GM19351 (cell line): ENCODE data around the gene ZNF672.
A peak's percentile ranks its signal among the peaks of the same experiment; 100 is the strongest.
"Not testable (repeated sequence)": the region's sequence is repeated elsewhere in the genome, so short reads cannot be mapped to it uniquely, and the experiment has no call there.

Experiments
- ATAC-seq: cut with Tn5 transposase; IDR thresholded peaks from one replicate; pipeline ENCODE4 v1.9.1; 2021; ENCODE audit warnings: mild to moderate bottlenecking, moderate library complexity; ENCODE audit not compliant: unreplicated experiment

ZNF672 gene

DNA sequence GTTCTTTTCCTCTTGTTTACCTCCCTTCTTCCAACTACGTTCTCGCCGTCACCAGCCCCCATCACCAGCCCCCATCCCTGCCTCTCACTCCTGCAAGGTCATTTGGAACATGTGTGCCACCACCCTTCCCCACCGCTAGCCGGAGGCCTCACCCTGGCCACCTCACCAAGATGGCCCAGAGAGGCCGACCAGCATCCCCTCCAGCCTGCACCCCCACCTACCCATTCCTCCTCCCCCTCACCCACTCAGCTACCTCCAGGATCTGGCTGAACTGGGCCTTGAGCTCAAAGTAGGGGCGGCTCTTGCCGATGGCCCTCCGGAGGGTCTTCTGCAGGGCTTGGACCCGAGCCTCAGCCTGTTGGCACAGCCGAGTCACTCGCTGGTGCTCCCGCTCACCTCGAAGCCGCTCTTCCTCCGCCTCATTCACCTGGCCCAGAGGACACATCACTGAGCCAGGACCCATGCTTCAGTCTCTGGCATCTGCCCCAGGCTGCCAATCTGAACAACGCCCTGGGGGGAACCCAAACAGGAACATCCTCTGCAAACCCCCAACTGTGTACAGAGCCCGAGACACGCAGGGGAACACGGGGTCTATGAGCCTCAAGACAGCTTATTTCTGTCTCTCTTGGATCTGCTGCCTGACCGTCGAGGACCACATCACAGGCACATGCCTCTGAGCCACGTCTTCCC is 25.1 kb upstream of the ZNF672 start:
- no peak for ATAC-seq

- ATAC-seq, result no peak
Observed at GRCh38 chr1:248813546-248813945, 24.5 kb upstream of the ZNF672 start.

- ATAC-seq, result no peak
Observed at GRCh38 chr1:248814351-248814750, 23.7 kb upstream of the ZNF672 start.

DNA sequence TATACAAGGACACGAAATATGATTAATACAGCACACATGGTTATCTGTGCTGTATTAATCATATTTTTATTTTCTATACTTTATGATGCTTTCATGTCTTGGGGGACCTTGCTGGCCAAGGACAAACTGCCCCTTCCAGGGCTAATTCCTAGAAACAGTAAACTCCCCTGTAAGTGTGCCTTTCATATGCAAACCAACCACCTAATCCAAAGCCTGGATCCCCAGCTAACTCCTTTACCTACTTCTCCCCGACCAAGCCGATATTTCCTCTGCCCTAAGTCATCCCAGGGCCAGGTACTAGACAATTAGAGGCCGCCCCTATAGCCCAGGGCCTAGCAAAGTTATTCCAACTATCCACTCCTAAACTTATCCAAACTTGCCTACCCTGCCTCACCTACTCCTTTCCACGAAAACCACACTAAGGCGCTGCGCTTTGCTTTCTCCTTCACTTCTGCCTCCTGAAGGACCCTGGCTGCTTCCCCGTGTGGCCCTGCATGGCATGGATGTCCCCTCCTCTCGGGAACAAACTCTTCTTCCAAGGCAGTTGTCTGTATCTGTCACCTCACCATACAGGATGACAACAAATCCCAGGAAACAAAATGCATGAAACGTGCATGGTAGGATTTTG is 22.5 kb upstream of the ZNF672 start:
- ATAC-seq, result no peak

GRCh38 chr1:248816042-248816851 is 21.8 kb upstream of the ZNF672 start:
- no peak for ATAC-seq

- ATAC-seq, result no peak
Observed at GRCh38 chr1:248817065-248817464, 21.0 kb upstream of the ZNF672 start.

GRCh38 chr1:248818505-248819374 is 19.3 kb upstream of the ZNF672 start:
- peak; percentile 36 for ATAC-seq

DNA sequence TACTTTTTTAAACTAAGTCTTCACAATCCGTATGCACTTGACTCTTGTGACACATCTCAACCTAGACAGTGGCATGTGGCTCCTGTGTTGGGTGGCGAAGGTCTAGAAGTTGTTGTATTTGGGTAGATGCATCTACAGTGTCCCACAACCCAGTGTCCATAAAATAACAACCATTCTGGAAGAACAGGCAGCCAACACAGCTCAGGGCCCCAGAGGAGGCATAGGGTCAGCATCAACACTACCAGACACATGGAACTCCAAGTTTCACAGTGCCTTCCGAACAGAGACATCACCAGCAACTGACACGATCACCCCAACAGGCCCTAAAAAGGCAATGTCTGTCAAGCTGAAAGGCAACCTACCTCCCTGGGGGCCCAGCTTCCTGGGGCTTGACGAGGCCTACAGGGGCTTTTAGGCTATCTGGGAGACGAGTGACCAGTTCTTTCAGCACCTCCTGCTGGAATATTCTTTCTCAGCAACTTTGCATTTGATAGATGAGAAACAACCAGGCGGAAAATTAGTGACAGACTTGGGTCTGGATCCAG is 17.9 kb upstream of the ZNF672 start:
- ATAC-seq, result no peak

DNA sequence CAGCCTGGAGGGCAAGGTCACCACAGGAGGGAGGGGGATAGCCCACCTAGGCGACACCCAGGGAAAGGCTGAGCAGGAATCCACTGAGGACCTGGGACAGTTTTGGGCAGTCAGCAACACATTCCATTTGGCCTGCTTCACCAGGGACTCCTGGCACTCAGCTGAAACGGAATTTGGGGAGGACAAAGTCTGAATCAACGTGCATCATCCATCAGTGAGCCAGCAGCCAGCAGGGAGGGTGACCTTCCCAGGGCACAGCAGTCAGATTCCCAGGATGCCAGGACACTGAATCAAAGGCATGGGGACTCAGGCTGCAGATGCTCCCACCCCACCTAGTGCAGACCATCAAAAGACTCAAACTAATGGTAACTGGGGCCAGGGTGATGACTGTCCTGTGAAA is 16.9 kb upstream of the ZNF672 start:
- no peak for ATAC-seq

GRCh38 chr1:248821641-248822040 is 16.4 kb upstream of the ZNF672 start:
- no peak for ATAC-seq

GRCh38 chr1:248822148-248823032 is 15.6 kb upstream of the ZNF672 start:
- peak; percentile 46 for ATAC-seq

DNA sequence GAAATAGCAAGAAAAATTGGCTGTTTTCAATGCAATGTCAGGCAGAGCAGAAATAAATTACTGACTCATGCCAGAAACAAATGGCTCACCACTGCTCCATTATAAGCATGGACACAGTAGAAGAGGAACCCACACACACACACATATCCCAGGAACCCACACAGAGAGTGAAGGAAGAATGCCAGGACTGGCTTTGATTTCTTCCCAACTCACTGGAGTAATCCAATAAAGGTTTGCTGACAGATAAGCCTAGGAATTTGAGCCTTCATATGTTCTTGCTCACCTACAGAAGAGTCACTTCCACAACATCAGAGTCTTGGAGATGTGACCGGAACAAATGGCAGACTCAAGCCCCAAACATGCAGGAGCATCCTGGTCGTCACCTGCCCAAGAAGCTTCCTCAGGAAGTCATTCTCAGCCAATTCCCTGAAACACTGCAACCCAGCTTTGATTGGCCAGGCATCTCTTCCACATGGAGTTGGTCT is 14.5 kb upstream of the ZNF672 start:
- no peak for ATAC-seq

- no peak for ATAC-seq
Observed at GRCh38 chr1:248824301-248824700, 13.7 kb upstream of the ZNF672 start.

DNA sequence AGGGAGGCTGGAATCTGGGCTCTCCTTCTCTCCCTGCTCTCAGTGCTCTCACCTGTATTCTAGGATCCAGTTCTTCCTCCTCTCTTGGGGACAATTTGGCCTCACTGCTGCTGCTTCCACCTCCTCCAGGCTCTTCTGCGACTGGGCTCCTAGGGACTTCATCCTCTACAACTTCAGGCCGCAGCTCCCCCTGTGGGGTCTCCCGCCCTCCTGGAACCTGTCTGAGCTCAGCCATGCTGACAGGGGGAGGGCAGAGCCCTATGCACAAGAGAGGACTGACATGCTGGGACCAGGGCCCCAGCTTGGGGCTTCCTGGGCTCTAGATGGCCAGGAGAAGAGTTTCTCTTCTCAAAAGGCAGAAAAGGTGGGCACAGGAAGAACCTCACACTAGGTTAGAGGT is 13.3 kb upstream of the ZNF672 start:
- ATAC-seq, result no peak

GRCh38 chr1:248825136-248825535 is 12.9 kb upstream of the ZNF672 start:
- ATAC-seq, result no peak

DNA sequence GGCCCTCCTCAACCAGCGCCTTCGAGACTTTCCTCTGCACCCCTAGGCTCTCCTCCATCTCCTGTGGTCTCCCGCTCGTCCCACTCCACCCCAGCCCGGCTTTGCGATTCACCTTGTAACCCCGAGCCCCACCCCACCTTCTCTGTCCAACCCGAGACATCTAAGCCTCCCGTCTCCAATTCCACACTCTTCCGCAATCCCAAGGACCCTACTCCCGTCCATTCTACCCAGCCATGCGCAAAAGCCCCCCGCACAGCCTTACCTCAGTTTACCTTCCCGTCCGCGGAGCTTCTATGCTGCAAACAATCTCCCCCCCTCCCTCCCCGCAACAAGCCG is 12.5 kb upstream of the ZNF672 start:
- ATAC-seq, result peak; percentile 1

- peak; percentile 78 for ATAC-seq
Observed at GRCh38 chr1:248825909-248826760, 11.9 kb upstream of the ZNF672 start, which contains the start of gene SH3BP5L. Gene SH3BP5L (minus strand): TSS chr1:248825915. CDS start chr1:248824935, 980 bp downstream.

- ATAC-seq, result no peak
Observed at GRCh38 chr1:248828845-248829244, 9.2 kb upstream of the ZNF672 start.

- not testable (repeated sequence) for ATAC-seq
Observed at GRCh38 chr1:248830718-248831017, 7.4 kb upstream of the ZNF672 start.
